GM23338 (cell line): ENCODE measurements around the gene KCNJ10. TPM values are rescaled to one million over a fixed set of nuclear protein-coding genes. Genes with fewer than 3 reads are reported as not detected.
A peak's percentile ranks its signal among the peaks of the same experiment; 100 is the strongest.

Source experiments
- ATAC-seq: fragments of 200-7000 bp; cut with Tn5 transposase; 3 replicates; pipeline ENCODE4 v1.9.1; 2020
- DNase-seq: peaks from one replicate; pipeline ENCODE4 v3.0.0-alpha.2; 2015; ENCODE audit warnings: low spot score
- H2AFZ ChIP-seq: fragments of 200-600 bp; sonication (generic); 2 replicates; pipeline ENCODE4 v1.8.0; 2016; ENCODE audit warnings: antibody characterized with exemption, mild to moderate bottlenecking, moderate library complexity
- H3F3A ChIP-seq: fragments of 200-600 bp; sonication (generic); replicated peaks from 2 replicates; pipeline ENCODE4 v1.8.0; 2017; ENCODE audit warnings: antibody characterized with exemption, mixed run types, low read depth
- H3K27ac ChIP-seq: fragments of 200-600 bp; sonication (generic); 2 replicates; pipeline ENCODE4 v1.6.1; 2016; ENCODE audit warnings: low read depth
- H3K27me3 ChIP-seq: fragments of 200-600 bp; sonication (generic); 2 replicates; pipeline ENCODE4 v1.8.0; 2016; ENCODE audit warnings: mild to moderate bottlenecking, mixed run types, moderate library complexity; ENCODE audit not compliant: insufficient read depth
- H3K36me3 ChIP-seq: fragments of 200-600 bp; sonication (generic); 2 replicates; pipeline ENCODE4 v1.8.0; 2016; ENCODE audit warnings: mild to moderate bottlenecking; ENCODE audit not compliant: insufficient read depth
- H3K4me1 ChIP-seq: fragments of 200-600 bp; sonication (generic); 2 replicates; pipeline ENCODE4 v1.8.0; 2016; ENCODE audit warnings: mild to moderate bottlenecking, moderate library complexity; ENCODE audit not compliant: insufficient read depth
- H3K4me2 ChIP-seq: fragments of 200-600 bp; sonication (generic); 2 replicates; pipeline ENCODE4 v1.7.1; 2017; ENCODE audit warnings: mixed run types
- H3K4me3 ChIP-seq: fragments of 200-600 bp; sonication (generic); 2 replicates; pipeline ENCODE4 v1.6.1; 2016; ENCODE audit warnings: mixed run types
- H3K79me2 ChIP-seq: fragments of 200-600 bp; sonication (generic); replicated peaks from 2 replicates; pipeline ENCODE4 v1.8.0; 2017; ENCODE audit warnings: mild to moderate bottlenecking; ENCODE audit not compliant: insufficient read depth
- H3K9me2 ChIP-seq: fragments of 200-600 bp; sonication (generic); 2 replicates; pipeline ENCODE4 v1.8.0; 2017; ENCODE audit not compliant: insufficient read depth
- H4K20me1 ChIP-seq: fragments of 200-600 bp; sonication (generic); replicated peaks from 2 replicates; pipeline ENCODE4 v1.8.0; 2017; ENCODE audit warnings: mild to moderate bottlenecking; ENCODE audit not compliant: insufficient read depth
- H3K27ac Mint-ChIP-seq: 2 replicates; pipeline ENCODE4 v1.8.0; 2020; ENCODE audit warnings: inconsistent platforms, mild to moderate bottlenecking, moderate library complexity, mixed read lengths
- H3K27me3 Mint-ChIP-seq: 3 replicates; pipeline ENCODE4 v1.8.0; 2022; ENCODE audit warnings: low read depth, mild to moderate bottlenecking, moderate library complexity, mixed read lengths, inconsistent platforms; ENCODE audit not compliant: insufficient read depth, poor library complexity
- H3K36me3 Mint-ChIP-seq: 3 replicates; pipeline ENCODE4 v1.8.0; 2021; ENCODE audit warnings: low read depth, mild to moderate bottlenecking, inconsistent platforms, moderate library complexity, mixed read lengths
- H3K4me1 Mint-ChIP-seq: 3 replicates; pipeline ENCODE4 v1.8.0; 2020; ENCODE audit warnings: mild to moderate bottlenecking, inconsistent platforms, mixed read lengths
- H3K4me3 Mint-ChIP-seq: 3 replicates; pipeline ENCODE4 v1.8.0; 2021; ENCODE audit warnings: moderate library complexity, mild to moderate bottlenecking, inconsistent platforms, mixed read lengths
- H3K9me3 Mint-ChIP-seq: 3 replicates; pipeline ENCODE4 v1.8.0; 2020; ENCODE audit warnings: moderate library complexity, mild to moderate bottlenecking, inconsistent platforms, mixed read lengths
- CREB1 ChIP-seq: fragments of 250-450 bp; sonication (Bioruptor Pico); IDR thresholded peaks from 2 replicates; pipeline ENCODE4 v1.5.0; 2020; ENCODE audit warnings: low read depth, mild to moderate bottlenecking, moderate library complexity
- EZH2 ChIP-seq: fragments of 200-600 bp; sonication (generic); IDR thresholded peaks from one replicate; pipeline ENCODE4 v1.8.0; 2017; ENCODE audit warnings: antibody characterized with exemption, mild to moderate bottlenecking, low read depth; ENCODE audit not compliant: unreplicated experiment
- EZH2phosphoT487 ChIP-seq: fragments of 200-600 bp; sonication (generic); IDR thresholded peaks from one replicate; pipeline ENCODE4 v1.8.1; 2018; ENCODE audit warnings: antibody characterized with exemption; ENCODE audit not compliant: unreplicated experiment
- JUNB ChIP-seq: IDR thresholded peaks from one replicate; pipeline ENCODE4 v1.6.1; 2016; ENCODE audit warnings: antibody characterized with exemption; ENCODE audit not compliant: unreplicated experiment
- NANOG ChIP-seq: IDR thresholded peaks from 2 replicates; pipeline ENCODE4 v1.6.1; 2016; ENCODE audit warnings: antibody characterized with exemption, borderline replicate concordance
- POLR2AphosphoS5 ChIP-seq: IDR thresholded peaks from 2 replicates; pipeline ENCODE4 v1.6.1; 2016; ENCODE audit warnings: antibody characterized with exemption, low read depth
- STAT1 ChIP-seq: IDR thresholded peaks from one replicate; pipeline ENCODE4 v1.6.1; 2016; ENCODE audit warnings: antibody characterized with exemption; ENCODE audit not compliant: unreplicated experiment
- ZNF114 ChIP-seq: fragments of 250-450 bp; sonication (Bioruptor Pico); IDR thresholded peaks from 2 replicates; pipeline ENCODE4 v1.5.0; 2020; ENCODE audit warnings: mild to moderate bottlenecking, moderate library complexity
- ZNF331 ChIP-seq: fragments of 250-450 bp; sonication (Bioruptor Pico); IDR thresholded peaks from 2 replicates; pipeline ENCODE4 v1.5.0; 2020; ENCODE audit warnings: low read depth, mild to moderate bottlenecking, moderate library complexity
- polyA plus RNA-seq: library from polyadenylated mRNA; unstranded; fragments of >200 nt; fragmentation: Nextera tagmentation; extraction: Ambion mirVana; gene quantifications from 2 replicates; pipeline ENCODE4 v1.2.1, GENCODE V29; 2016
- total RNA-seq: library from RNA; depleted of rRNA; stranded (reverse); fragments of >200 nt; shearing (Covaris generic); gene quantifications from 2 replicates; pipeline ENCODE4 v1.2.3, GENCODE V29; 2014
- TF ChIP-seq, protein P1 (sequence below), 2 experiments: fragments of 200-600 bp in 1 of 2; sonication (generic) in 1 of 2; conservative IDR thresholded peaks; 2 replicates each; pipeline versions ENCODE4 v1.5.1 to v1.6.1; 2016 to 2017; ENCODE audit warnings: antibody characterized with exemption in 2 of 2, low read depth in 2 of 2, mild to moderate bottlenecking in 2 of 2, moderate library complexity in 1 of 2
- TF ChIP-seq, protein P2 (sequence below): IDR thresholded peaks from 2 replicates; pipeline ENCODE4 v1.6.1; 2016; ENCODE audit warnings: antibody characterized with exemption

KCNJ10 gene
- total and polyA plus RNA-seq, 2 experiments from 2014 or later: 1.4 to 2.8 TPM

DNA sequence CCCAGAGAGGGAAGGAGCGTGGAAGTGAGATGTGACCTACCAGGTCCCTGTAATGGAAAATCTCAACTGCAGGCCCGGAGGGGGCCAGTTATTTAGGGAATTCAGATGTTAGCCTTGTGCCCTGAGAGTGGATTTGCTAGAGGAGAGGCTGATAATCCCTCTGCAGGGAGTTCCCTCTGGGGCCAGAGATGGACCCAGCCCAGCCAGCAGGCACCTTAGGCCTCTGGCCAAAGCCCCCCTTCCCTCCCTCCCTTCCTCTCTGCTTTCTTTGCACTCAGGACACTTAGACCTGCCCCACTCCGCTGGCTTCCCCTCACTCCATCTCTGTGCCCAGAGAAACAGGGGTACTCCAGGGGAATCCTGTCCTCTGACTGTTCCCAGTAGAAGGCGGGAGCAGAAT is 44.1 kb upstream of the KCNJ10 start (continued):
- TF ChIP-seq, protein P1, sequence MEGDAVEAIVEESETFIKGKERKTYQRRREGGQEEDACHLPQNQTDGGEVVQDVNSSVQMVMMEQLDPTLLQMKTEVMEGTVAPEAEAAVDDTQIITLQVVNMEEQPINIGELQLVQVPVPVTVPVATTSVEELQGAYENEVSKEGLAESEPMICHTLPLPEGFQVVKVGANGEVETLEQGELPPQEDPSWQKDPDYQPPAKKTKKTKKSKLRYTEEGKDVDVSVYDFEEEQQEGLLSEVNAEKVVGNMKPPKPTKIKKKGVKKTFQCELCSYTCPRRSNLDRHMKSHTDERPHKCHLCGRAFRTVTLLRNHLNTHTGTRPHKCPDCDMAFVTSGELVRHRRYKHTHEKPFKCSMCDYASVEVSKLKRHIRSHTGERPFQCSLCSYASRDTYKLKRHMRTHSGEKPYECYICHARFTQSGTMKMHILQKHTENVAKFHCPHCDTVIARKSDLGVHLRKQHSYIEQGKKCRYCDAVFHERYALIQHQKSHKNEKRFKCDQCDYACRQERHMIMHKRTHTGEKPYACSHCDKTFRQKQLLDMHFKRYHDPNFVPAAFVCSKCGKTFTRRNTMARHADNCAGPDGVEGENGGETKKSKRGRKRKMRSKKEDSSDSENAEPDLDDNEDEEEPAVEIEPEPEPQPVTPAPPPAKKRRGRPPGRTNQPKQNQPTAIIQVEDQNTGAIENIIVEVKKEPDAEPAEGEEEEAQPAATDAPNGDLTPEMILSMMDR (conservative IDR thresholded peaks at IDR 0.05; ENCODE audit: low read depth in 2 of 2): no peak
- TF ChIP-seq JUNB (no peak), EZH2 (no peak), STAT1 (no peak), ZNF331 (CRISPR knock-in tag) (no peak), NANOG (no peak), EZH2phosphoT487 (no peak), ZNF114 (no peak), POLR2AphosphoS5 (no peak)
- TF ChIP-seq, protein P2, sequence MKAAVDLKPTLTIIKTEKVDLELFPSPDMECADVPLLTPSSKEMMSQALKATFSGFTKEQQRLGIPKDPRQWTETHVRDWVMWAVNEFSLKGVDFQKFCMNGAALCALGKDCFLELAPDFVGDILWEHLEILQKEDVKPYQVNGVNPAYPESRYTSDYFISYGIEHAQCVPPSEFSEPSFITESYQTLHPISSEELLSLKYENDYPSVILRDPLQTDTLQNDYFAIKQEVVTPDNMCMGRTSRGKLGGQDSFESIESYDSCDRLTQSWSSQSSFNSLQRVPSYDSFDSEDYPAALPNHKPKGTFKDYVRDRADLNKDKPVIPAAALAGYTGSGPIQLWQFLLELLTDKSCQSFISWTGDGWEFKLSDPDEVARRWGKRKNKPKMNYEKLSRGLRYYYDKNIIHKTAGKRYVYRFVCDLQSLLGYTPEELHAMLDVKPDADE: no peak

DNA sequence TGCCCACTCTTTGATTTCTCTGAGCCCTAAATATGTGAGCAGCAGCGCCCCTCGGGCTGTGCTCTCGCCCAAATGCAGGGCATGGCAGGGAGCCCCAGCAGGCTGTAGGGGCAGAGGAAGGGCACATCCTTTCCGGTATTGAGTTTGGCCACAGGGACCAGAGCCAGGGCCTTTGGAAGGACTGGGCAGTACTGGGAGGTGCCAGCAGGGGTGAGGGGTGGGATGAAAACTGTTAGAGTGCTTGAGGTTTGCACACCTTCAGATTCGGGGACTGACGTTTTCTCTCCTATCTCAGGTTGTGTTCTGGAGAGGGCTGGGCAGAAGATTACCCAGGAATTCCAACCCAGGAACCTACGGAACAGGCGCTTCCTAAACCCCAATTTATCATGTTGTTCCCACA is 43.4 kb upstream of the KCNJ10 start:
- H3F3A ChIP-seq: no peaks in the 10 kb centered on the region
- no peak overlapping the region for H3K4me3 ChIP-seq
- peaks cover 80% of the 10 kb centered on the region for H3K4me1 Mint-ChIP-seq
- H3K27me3 ChIP-seq: no peaks in the 10 kb centered on the region
- H3K27me3 Mint-ChIP-seq: peaks cover 20% of the 10 kb centered on the region
- H3K27ac Mint-ChIP-seq: no peak overlapping the region
- H3K9me2 ChIP-seq: peaks cover 3% of the 10 kb centered on the region
- no peaks in the 10 kb centered on the region for H4K20me1 ChIP-seq
- H3K36me3 ChIP-seq: no peaks in the 10 kb centered on the region
- peak; percentile 2; the same call in 2 of the 3 replicates for ATAC-seq
- H3K27ac ChIP-seq: no peak overlapping the region
- H3K36me3 Mint-ChIP-seq: no peaks in the 10 kb centered on the region; the same call in 2 of the 3 replicates
- no peak overlapping the region for H3K4me3 Mint-ChIP-seq
- H3K4me1 ChIP-seq: peaks cover 61% of the 10 kb centered on the region
- DNase-seq: no peak
- H2AFZ ChIP-seq: peak overlapping the region; percentile 85
- H3K4me2 ChIP-seq: no peak overlapping the region
- H3K79me2 ChIP-seq: peaks cover 4% of the 10 kb centered on the region; the same call in 1 of the 2 replicates
- TF ChIP-seq STAT1 (no peak), CREB1 (CRISPR knock-in tag) (no peak)
- TF ChIP-seq, protein P1 (conservative IDR thresholded peaks at IDR 0.05; ENCODE audit: low read depth in 2 of 2): peak in 1 of 2 experiments; percentile 29; a peak in 1 of 4 replicates
- H3K9me3 Mint-ChIP-seq: no peaks in the 10 kb centered on the region
